NCI-H2227 (cell line): ENCODE results near the gene PRR36.

ENCODE experiments used
- DNase-seq: peaks from one replicate; lab custom pipeline; 2025; ENCODE audit not compliant: unreplicated experiment; lab: John Stamatoyannopoulos, UW

Gene PRR36

DNA sequence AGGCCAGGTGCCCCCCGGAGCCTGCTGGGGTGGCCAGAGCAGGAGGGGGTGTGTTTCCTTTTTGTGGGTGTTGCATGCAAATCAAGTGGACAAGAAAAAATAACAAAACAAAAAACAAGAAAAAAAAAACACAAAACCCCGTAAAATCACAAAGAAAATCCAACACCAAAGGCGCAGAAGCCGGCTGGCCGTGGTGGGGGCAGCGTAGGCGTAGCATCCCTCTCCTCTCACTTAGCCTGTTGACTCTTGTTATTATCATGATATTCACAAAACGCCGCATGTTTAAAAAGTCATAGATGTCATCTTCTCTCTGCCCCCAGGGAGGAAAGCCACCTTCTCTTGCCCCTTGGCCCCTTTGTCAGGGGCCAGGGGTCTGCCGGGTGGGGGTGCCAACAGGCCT, 39.5 kb upstream of the PRR36 start:
- DNase-seq = no peak

- DNase-seq = no peak
Measured at GRCh38 chr19:7912697-7913564, 38.7 kb upstream of the PRR36 start.

GRCh38 chr19:7912144-7912696, 38.0 kb upstream of the PRR36 start:
- no peak for DNase-seq

DNA sequence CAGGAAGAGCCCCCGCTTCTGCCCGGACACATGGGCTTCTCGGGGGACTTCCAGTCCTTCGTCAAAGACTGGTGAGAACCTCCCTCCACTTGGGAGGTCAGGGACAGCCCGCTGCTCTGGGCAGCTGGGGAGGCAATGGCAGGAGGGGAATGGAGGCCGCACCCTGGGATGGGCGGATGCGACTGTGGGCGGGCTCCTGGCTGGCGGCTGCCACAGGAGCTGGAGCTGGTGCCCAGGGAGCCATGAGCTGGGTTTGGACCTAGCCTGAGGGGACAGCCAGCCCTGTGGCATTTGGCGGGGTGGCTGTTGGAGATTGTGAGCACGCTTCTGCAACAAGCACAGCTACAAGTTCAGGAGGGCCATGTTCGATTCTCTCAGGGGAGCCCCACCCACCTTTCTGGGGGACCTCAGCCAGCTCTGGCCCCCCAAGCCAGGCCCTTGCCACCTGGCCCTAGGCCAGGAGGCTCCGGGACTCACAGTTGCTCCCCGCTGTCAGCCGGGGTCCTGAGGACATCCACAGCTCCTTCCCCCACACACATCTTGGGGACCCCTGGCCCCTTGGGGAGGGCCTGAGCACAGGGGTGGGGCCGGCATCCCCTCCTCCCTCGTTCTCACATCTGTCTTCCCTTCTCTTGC, 37.4 kb upstream of the PRR36 start:
- no peak for DNase-seq

DNA sequence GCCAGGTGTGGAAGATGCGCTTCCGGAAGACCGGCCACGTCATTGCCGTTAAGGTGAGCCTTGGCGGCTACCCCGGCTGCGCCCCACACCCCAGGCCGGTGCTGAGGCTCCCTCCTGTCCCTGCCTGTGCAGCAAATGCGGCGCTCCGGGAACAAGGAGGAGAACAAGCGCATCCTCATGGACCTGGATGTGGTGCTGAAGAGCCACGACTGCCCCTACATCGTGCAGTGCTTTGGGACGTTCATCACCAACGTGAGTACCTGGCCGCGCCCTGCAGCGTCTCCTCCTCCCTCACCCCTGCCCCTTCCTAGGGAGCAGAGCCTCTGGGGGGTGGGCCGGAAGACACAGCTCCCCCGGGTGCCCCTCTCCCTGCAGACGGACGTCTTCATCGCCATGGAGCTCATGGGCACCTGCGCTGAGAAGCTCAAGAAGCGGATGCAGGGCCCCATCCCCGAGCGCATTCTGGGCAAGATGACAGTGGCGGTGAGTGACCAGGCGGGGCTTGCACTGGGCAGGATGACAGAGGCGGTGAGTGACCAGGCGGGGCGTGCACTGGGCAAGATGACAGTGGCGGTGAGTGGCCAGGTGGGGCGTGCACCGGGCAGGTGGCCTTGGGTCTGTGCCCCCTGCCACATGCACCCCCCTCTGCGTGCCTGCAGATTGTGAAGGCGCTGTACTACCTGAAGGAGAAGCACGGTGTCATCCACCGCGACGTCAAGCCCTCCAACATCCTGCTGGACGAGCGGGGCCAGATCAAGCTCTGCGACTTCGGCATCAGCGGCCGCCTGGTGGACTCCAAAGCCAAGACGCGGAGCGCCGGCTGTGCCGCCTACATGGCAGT, 36.4 kb upstream of the PRR36 start:
- no peak for DNase-seq

GRCh38 chr19:7909471-7910067, 35.4 kb upstream of the PRR36 start:
- DNase-seq = no peak

GRCh38 chr19:7908742-7909461, 34.7 kb upstream of the PRR36 start:
- DNase-seq = no peak

GRCh38 chr19:7908078-7908699, 34.0 kb upstream of the PRR36 start:
- no peak for DNase-seq

GRCh38 chr19:7907544-7907943, 33.4 kb upstream of the PRR36 start:
- DNase-seq = no peak

DNA sequence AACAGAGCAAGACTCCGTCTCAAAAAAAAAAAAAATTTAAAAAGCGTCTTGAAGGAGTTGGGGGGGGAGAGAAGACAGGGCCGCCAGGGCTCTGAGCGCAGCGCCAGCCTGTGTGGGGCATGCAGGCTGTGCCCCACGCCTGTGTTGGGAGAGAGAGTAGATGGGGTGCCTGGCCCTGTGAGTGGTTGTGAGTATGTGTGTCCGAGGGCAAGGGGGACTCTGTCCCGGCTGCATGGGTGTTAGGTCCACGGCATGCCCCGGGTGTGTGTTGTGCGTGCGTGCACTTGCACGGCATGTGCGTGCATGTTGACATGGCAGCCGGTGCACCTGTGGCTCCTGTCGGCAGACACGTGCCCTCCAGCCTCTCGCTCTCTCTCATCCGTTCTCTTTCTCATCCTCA, 32.9 kb upstream of the PRR36 start:
- no peak for DNase-seq

DNA sequence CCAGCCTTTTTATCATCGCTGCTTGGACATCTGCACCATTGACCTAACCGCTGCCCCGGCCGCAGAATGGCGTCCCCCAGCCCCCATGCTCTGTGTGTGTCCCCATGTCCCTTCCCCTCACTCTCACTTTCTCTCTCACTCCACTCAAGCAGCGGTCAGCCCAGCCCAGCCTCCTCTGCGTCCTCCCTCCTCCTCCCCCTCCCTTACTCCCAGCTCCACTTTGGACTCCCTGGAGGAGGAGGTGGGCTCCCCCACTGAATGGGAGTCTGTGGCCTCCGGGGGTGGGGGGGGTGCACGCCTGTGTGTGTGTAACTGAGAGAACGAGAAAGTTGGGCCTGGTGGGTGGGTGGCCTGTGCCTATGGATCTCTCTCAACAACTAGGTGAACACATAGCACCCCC, 31.7 kb upstream of the PRR36 start:
- no peak for DNase-seq

DNA sequence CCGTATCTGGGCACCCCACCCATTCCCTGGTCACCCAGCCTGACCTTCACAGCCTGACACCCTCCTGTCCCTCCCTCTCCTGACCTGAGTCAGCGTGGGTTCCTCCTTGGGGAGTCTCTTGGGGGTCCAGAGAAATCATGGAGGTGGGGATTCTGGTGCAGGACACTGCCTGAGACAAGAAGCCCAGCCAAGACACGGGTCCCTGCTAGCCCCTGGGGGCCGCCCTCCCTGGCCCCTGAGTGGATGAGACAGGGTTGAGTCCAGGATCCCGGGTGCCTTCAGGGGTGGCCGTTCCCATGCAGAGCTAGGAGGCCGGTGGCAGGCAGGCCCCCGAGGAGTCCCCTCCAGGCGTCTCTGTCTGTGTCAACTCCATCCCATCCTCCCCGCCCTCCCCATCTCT, 31.1 kb upstream of the PRR36 start:
- DNase-seq = no peak

GRCh38 chr19:7904074-7905020, 30.2 kb upstream of the PRR36 start:
- DNase-seq = peak; percentile 39

DNA sequence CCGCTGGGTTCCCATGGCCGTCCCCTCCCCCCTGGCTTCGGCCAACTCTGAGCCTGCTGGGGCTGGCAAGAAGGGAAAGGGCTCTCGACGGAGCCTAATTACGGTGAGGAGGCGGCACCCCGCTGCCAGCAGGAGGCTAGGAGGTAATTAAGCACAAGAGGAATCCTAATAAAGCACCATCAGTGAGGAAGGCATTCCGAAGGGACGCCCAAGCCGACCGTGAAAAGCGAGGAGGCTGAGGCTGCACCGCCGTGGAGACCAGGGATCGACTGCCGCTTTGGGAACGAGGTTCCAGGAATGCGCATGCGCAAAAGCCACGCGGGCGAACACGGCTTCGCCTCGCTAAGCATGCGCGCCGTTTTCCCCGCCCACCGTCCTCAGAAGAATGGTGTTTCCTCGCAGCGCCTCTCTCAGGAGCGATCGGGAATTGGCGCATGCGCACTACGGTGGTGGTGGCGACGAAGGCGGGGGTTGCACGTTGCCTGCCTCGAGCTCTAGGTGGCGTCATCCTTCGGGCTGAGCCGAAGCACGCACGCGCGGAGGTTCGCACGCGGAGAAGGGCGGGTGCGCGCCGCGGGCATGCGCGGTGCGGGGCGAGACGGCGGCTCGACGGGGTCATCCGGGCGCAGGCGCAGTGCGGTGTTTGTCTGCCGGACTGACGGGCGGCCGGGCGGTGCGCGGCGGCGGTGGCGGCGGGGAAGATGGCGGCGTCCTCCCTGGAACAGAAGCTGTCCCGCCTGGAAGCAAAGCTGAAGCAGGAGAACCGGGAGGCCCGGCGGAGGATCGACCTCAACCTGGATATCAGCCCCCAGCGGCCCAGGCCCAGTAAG, 29.3 kb upstream of the PRR36 start, which contains the start of gene MAP2K7:
TSS of gene MAP2K7 (plus strand) at position 634 of the 830 bp plus-strand sequence. CDS start at position 702, 68 bp downstream.
- DNase-seq = peak; percentile 99

DNA sequence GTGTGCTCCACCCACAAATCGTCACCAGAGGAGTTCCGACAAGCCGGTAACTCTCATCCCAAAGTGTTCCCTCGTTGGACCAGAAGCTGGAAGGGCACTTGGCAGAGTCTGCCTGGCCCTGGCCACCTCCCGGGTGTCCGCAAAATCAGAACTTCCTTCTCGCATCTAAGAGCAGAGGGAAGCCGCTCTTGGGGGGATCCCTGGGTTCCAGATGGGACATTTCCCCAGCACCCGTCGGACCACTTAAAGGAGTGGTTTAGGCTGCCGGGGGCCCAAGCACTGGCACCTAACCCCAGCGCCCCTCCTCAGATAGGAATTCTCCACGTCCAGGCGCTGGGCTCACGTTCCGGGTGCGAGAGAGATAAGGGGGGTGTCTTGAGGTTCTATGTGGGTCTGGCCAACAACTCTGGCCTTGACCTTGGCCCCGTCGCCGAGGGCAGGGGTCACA, 28.6 kb upstream of the PRR36 start:
- no peak for DNase-seq

DNA sequence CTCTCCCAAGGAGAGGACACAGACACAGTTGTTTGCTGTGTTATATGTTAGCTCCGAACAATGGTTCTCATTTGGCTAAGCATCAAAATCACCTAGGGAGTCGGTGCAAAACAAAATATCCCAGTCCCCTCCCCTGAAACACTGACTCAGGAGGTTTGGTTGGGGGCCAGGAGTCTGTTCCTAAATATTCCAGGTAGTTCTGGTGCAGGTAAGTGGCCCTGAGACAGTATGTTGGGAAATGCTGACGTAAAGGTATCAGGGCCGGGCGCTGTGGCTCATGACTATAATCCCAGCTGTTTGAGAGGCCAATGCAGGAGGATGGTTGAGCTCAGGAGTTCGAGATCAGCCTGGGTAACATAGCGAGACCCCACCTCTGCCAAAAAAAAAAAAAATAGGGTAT, 27.1 kb upstream of the PRR36 start:
- no peak for DNase-seq

- DNase-seq = no peak
Measured at GRCh38 chr19:7900931-7901330, 26.7 kb upstream of the PRR36 start.

GRCh38 chr19:7900401-7900870, 26.2 kb upstream of the PRR36 start:
- DNase-seq = no peak
